GM21423 (cell line): Measurements from ENCODE around the gene WDSUB1.

Experiments used
- ATAC-seq: cut with Tn5 transposase; IDR thresholded peaks from one replicate; pipeline ENCODE4 v1.9.1; 2021; ENCODE audit warnings: mild to moderate bottlenecking, moderate library complexity; ENCODE audit not compliant: unreplicated experiment

WDSUB1 gene

DNA sequence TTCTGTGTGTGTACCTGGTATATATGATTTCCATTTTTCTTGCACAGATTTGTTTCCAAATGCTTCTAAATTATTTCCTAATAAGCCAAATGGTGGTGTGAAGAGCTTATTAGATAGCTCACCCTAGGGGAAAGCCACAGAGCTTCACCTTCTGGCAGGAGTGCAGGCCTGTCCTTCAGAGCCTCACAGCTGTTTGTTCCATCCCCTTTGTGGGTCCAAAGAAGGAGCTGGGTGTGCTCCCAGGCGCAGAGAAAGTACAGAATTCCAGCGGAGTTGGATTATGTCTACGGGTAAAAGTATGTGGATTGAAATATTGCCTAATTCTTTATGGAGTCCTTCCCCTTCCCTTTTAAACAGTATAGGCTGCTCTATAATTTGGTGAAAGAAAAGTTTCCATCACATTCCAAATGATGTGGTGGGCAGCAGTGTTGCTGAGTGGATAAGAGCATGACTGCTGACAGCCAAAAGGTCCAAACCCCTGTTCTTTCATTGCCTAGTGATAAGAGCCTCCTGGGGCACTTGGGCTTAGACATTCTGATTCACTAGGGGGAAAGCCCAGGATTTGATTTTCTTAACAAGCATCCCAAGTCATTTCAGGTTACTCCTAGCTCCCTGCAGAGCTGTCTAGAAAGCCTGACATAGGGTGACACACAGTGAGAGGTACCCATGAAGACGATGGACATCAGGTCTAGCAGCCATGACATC, 86.6 kb downstream of the WDSUB1 start:
- ATAC-seq, result no peak

DNA sequence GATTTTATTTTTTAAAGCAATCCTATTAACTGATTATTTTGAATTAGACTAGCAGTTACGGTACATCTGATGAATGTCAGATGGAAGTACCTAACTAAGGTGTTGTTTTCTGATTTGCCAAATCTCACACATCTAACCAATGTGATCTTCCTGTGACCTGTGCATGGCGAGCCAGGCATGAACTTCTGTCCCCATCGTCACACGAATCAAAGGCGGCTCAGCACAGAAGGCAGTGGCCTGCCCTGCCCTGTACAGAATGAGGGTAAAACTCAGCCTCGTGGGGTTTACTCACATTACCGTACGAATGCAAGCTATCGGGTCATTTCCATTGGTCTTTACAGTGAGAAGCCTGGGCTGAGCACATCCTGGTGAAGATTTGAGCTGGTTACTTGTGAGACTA, 87.3 kb downstream of the WDSUB1 start:
- no peak for ATAC-seq

DNA sequence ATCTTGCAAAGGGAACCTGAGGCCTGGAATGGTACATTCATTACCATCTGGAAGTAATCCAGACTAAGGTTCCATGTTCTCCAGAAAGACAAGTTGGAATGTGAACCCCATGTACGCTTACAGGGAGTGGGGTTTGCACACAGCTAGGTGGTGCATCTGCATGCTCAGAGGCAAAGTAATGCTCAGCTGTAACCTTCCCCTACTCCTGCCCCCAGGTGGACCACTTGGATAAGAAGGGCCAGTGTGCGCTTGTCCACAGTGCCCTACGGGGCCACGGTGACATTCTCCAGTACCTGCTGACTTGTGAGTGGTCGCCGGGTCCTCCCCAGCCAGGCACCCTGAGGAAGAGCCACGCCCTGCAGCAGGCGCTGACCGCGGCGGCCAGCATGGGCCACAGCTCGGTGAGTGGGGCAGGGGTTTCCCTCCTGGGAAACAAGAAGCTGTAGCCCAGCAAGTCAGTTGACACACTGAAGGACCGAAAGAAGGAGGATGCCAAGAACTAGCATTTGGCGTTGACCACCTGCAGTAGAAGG, 90.0 kb downstream of the WDSUB1 start:
- ATAC-seq, result no peak

DNA sequence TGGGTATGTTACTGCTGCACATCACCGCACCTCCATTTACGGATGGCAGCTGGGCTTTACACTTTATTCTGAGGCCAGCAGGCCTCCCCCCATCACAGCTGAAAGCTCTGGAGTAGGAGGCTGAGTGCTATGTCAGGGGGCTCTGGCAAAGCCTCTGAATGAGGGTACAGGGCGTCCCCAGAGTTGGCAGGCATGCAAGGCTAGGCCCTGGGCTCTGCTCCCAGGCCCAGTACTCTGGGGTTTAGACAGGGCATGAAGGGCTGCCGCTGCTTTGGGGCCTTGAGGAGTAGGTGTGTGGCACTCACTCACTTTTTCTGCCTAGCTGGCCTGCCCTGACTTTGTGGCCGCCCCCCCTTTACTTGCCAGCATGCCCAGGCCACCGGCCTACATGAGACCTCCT, 90.8 kb downstream of the WDSUB1 start:
- ATAC-seq, result no peak

DNA sequence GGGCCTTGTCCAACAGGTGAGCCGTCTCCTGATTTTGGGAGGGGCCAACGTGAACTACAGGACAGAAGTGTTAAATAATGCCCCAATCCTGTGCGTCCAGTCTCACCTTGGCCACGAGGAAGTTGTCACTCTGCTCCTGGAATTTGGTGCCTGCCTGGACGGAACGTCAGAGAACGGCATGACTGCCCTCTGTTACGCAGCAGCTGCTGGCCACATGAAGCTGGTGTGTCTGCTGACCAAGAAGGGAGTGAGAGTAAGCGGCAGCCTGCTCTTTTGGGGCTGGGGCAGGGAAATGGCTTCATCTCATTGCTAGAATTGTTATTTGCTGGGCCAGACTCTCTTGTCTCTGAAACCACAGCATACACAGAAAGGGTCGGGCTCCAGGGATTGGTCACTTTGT, 92.3 kb downstream of the WDSUB1 start:
- no peak for ATAC-seq

DNA sequence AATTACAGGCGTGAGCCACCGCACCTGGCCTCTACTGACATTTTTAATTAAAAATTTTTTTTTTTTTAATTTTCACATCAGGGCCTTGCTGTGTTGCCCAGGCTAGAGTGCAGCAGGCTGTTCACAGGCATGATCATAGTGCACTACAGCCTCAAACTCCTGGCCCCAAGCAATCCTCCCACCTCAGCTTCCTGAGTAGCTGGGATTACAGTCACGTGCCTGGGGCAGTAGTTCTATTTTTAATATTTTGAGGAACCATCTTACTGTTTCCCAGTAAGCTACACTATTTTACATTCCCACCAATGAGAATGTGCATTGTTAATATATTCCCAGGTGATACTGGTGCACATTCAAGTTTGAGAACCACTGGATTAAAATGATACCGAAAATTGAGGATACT, 92.7 kb downstream of the WDSUB1 start:
- no peak for ATAC-seq

DNA sequence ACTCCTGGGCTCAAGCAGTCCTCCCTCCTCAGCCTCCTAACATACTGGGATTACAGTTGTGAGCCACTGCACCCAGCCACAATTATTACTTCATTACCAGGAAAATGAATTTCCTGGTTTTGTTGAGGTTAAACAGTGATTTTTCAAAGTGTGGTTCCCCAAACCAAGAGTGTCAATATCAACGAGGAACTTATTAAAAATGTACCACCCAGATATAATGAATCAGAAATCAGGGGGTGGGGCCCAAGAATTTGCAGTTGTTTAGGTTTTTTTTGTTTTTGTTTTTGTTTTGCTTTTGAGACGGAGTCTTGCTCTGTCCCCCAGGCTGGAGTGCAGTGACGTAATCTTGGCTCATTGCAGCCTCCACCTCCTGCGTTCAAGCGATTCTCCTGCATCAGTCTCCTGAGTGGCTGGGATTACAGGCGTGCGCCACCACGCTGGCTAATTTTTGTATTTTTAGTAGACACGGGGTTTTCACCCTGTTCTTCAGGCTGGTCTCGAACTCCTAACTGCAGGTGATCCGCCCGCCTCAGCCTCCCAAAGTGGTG, 94.1 kb downstream of the WDSUB1 start:
- ATAC-seq, result no peak

DNA sequence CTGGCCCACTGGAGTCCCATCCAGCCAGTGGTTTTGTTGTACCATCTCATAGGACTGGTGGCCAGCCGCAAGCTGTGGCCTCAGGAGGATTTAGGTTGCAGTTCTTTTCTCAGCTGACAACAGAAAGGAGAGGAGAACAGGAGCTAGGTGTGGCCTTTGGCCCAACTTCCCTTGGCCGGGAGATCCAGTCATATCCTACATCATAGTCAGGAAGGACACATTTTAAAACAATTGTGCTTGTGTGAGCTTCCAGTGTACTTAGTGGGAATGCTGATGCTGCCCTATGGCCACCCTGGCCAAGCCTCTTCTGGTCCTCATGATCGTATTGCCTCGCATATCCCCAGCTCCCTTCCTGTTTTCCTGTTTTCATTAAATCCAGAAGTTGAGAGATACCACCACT, 98.1 kb downstream of the WDSUB1 start:
- no peak for ATAC-seq

DNA sequence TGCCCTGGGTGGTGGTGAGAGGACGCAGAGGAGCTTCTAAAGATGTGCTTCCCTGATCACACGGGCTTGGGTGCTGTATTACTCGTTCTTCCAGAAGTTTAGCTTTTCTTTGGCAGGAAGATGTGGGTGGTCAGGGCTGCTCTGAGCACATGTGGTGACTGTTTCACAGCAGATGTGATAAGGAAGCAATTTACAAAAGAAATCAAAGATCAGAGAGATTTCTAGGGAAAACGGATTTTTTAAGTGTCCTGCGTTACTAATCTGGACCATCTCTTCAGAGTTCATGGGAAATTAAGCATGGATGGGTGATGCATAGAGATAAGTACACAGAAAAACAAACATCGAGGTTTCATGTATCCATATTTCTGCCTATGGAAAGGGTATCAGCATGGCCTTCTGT, 99.4 kb downstream of the WDSUB1 start:
- ATAC-seq, result no peak

DNA sequence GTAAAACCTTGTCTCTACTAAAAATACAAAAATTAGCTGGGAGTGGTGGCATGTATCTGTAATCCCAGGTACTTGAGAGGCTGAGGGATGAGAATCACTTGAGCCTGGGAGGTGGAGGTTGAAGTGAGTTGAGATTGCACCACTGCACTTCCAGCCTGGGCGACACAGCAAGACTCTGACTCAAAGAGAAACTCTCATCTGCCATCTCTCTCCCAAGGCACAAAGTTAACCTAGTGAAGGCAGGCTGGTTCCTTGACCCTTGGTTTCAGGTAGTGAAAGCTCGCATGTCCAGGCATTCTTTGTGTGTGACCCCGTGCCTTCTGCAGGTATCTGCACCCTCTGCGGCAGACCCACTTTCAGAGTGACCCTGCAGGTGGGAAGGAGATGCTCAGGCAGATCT, 100.0 kb downstream of the WDSUB1 start:
- no peak for ATAC-seq
